A673 (cell line): Measurements from ENCODE around the gene CELSR1. TPM values are rescaled to one million over a fixed set of nuclear protein-coding genes. Genes with fewer than 3 reads are reported as not detected.

ENCODE experiments used
- BruUV-seq: library from RNA; stranded (reverse); fragments of 400-500 nt; replicated peaks from 2 replicates; lab custom pipeline; 2021; lab: Mats Ljungman, UMichigan
- CTCF ChIA-PET: fragments of 300-600 bp; sonication (Branson Sonifier 250); formaldehyde crosslinking; loops from one replicate; lab custom pipeline; 2022; ENCODE audit warnings: antibody characterized with exemption; lab: Charles Lee
- POLR2A ChIA-PET: fragments of 300-600 bp; sonication (Branson Sonifier 250); formaldehyde crosslinking; loops from one replicate; lab custom pipeline; 2022; ENCODE audit warnings: antibody characterized with exemption; ENCODE audit not compliant: low non-redundant PET; lab: Charles Lee
- DNase-seq: peaks from one replicate; pipeline ENCODE4 v3.0.0-alpha.2; 2015; ENCODE audit warnings: low spot score
- H3K27ac ChIP-seq: fragments of 200-600 bp; sonication (generic); 2 replicates; pipeline ENCODE4 v1.5.1; 2016; ENCODE audit warnings: mixed run types, low read depth, mild to moderate bottlenecking, mixed read lengths, antibody characterized with exemption, low read length; ENCODE audit not compliant: poor library complexity, severe bottlenecking
- H3K27me3 ChIP-seq: fragments of 200-600 bp; sonication (generic); replicated peaks from 2 replicates; pipeline ENCODE4 v1.6.1; 2017; ENCODE audit warnings: mixed run types, low read depth, mild to moderate bottlenecking, mixed read lengths, antibody characterized with exemption, low read length; ENCODE audit not compliant: insufficient read depth, poor library complexity
- H3K36me3 ChIP-seq: fragments of 200-600 bp; sonication (generic); 2 replicates; pipeline ENCODE4 v1.6.1; 2016; ENCODE audit warnings: mixed run types, mild to moderate bottlenecking, mixed read lengths, antibody characterized with exemption, low read length; ENCODE audit not compliant: insufficient read depth, poor library complexity, severe bottlenecking
- H3K4me1 ChIP-seq: fragments of 200-600 bp; sonication (generic); 2 replicates; pipeline ENCODE4 v1.6.1; 2017; ENCODE audit warnings: mixed run types, mild to moderate bottlenecking, mixed read lengths, antibody characterized with exemption, low read length; ENCODE audit not compliant: insufficient read depth, poor library complexity, severe bottlenecking
- H3K4me3 ChIP-seq: fragments of 200-600 bp; sonication (generic); 2 replicates; pipeline ENCODE4 v1.5.1; 2016; ENCODE audit warnings: low read depth, mixed run types, mild to moderate bottlenecking, mixed read lengths, low read length; ENCODE audit not compliant: poor library complexity, severe bottlenecking
- H3K9me3 ChIP-seq: fragments of 200-600 bp; sonication (generic); 2 replicates; pipeline ENCODE4 v1.6.1; 2016; ENCODE audit warnings: mixed run types, low read depth, mild to moderate bottlenecking, mixed read lengths, antibody characterized with exemption, low read length; ENCODE audit not compliant: poor library complexity, severe bottlenecking
- EZH2 ChIP-seq: fragments of 200-600 bp; sonication (generic); IDR thresholded peaks from 2 replicates; pipeline ENCODE4 v1.6.1; 2017; ENCODE audit warnings: borderline replicate concordance, low read depth, mild to moderate bottlenecking, mixed read lengths, antibody characterized with exemption, low read length; ENCODE audit not compliant: poor library complexity, severe bottlenecking
- intact Hi-C: fragments of 100-400 bp; cut with micrococcal nuclease; formaldehyde crosslinking; loops from one replicate; pipeline ENCODE4 v1.10.0; 2022; ENCODE audit not compliant: unreplicated experiment
- total RNA-seq: library from RNA; stranded (reverse); gene quantifications from 2 replicates; pipeline ENCODE4 v1.2.3, GENCODE V29; 2021
- TF ChIP-seq, protein P1 (sequence below): fragments of 300-800, 200-600 bp; sonication (generic); conservative IDR thresholded peaks from 2 replicates; pipeline ENCODE4 v1.5.1; 2017; ENCODE audit warnings: low read depth, mild to moderate bottlenecking, antibody characterized with exemption, low read length, moderate library complexity, mixed read lengths

CELSR1 gene
- total RNA-seq, 1 experiment from 2014 or later, result 2.3 TPM

DNA sequence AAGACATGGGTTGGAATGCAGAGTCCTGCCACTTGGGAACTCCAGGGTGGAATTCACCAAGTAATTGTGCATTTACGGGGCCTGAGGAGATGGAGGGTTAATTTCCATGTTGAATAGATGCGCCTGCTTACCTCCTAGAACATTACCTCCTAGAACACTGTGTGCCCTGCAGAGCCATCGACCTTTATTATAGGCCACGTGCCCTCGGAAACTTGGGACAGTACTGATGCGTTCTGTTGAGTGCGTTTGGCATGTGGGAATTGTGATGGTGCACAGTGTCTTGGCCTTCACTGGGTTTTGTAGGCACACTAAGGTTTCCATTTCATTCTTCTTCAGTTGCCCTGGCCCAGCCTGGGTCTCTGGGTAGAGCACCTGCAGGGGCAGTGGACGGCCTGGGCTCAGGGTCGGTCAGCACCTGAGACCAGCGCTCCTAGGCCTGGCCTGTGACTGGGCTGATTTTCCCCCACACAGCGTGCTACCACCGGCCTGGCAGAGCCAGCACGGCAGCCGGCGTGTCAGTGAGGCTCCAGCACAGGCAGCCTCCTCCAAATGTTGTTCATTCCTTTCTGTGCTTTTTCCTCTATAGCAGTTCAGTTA lies 189.2 kb downstream of the CELSR1 start:
- TF ChIP-seq EZH2, result no peak
- TF ChIP-seq, protein P1, sequence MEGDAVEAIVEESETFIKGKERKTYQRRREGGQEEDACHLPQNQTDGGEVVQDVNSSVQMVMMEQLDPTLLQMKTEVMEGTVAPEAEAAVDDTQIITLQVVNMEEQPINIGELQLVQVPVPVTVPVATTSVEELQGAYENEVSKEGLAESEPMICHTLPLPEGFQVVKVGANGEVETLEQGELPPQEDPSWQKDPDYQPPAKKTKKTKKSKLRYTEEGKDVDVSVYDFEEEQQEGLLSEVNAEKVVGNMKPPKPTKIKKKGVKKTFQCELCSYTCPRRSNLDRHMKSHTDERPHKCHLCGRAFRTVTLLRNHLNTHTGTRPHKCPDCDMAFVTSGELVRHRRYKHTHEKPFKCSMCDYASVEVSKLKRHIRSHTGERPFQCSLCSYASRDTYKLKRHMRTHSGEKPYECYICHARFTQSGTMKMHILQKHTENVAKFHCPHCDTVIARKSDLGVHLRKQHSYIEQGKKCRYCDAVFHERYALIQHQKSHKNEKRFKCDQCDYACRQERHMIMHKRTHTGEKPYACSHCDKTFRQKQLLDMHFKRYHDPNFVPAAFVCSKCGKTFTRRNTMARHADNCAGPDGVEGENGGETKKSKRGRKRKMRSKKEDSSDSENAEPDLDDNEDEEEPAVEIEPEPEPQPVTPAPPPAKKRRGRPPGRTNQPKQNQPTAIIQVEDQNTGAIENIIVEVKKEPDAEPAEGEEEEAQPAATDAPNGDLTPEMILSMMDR, result no peak
- peaks cover 10% of the 10 kb centered on the region for H3K4me1 ChIP-seq
- H3K27me3 ChIP-seq, result no peaks in the 10 kb centered on the region
- H3K9me3 ChIP-seq, result no peaks in the 10 kb centered on the region
- POLR2A ChIA-PET, result no interaction called here
- no peak for DNase-seq
- CTCF ChIA-PET, result no interaction called here
- H3K36me3 ChIP-seq, result peaks cover 85% of the 10 kb centered on the region
- intact Hi-C loops, result no loop called here
- no peak overlapping the region for H3K27ac ChIP-seq
- no peak overlapping the region for H3K4me3 ChIP-seq
- no TSS peak for BruUV-seq

DNA sequence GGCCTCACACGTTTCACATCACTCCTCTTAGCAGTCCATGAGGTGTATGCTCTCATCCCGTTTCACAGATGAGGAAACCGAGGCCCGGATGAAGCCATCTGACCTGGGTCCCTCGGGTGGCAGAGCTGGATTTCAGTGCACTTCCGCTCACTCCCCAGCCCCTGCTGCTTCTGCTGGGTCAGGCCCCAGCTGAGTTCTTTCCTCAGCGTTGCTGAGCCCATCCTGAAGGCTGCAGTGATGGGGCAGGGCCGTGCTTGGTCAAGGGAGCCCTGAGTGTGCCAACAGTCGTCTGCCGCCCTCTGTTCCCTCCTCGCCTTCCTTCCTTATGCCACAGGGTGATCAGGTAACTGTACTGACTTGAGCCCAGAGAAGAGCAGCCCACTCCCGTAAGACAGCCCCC lies 189.8 kb downstream of the CELSR1 start:
- ChIA-PET CTCF (no interaction called here), POLR2A (no interaction called here)
- TF ChIP-seq, protein P1, result no peak
- BruUV-seq, result no TSS peak
- H3K27me3 ChIP-seq, result no peaks in the 10 kb centered on the region
- H3K36me3 ChIP-seq, result peaks cover 86% of the 10 kb centered on the region
- no peak overlapping the region for H3K4me3 ChIP-seq
- no peak for DNase-seq
- H3K9me3 ChIP-seq, result no peaks in the 10 kb centered on the region
- intact Hi-C loops, result no loop called here
- no peak overlapping the region for H3K27ac ChIP-seq
- H3K4me1 ChIP-seq, result peaks cover 5% of the 10 kb centered on the region

DNA sequence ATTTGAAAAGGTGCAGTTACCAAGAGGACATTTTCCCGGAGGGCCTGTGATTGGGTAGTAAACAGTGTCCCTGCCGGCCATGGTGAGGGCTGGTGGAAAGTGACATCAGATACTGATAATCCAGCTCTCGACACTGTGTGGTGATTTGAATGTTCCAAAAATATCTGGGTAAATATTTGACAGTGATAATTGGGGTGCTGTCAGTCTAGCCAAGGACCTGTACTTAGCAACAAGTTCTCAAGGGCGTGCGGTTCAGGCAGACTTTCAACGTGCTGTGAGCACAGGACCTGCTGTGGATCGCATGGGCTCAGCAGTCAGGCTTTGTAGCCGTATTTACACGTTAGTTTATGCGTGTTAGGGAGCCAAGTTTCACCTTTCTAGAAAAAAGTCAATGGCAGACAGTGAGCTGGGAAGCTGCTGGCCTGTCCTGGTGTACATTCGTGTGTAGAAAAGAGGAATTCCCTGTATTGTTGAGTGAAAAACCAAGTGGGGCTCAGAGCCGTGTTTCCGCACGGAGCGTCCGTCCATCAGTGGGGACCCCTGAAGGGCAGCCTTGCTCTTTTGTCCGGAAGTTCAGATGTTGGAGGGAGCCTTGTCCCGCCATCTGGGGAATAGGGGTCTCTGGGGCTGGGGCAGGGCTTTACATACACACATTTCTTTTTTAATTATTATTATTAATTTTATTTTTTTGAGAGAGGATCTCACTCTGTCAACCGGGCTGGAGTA lies 190.6 kb downstream of the CELSR1 start:
- H3K4me3 ChIP-seq, result no peak overlapping the region
- no TSS peak for BruUV-seq
- POLR2A ChIA-PET, result no interaction called here
- no peak for DNase-seq
- H3K27ac ChIP-seq, result no peak overlapping the region
- H3K27me3 ChIP-seq, result no peaks in the 10 kb centered on the region
- no peaks in the 10 kb centered on the region for H3K9me3 ChIP-seq
- CTCF ChIA-PET, result no interaction called here
- no peak for TF ChIP-seq EZH2
- TF ChIP-seq, protein P1, result no peak
- no peaks in the 10 kb centered on the region for H3K4me1 ChIP-seq
- intact Hi-C loops, result no loop called here
- H3K36me3 ChIP-seq, result peaks cover 83% of the 10 kb centered on the region
